NCI-H128 (cell line): Measurements from ENCODE around the gene TARBP1.
"Not testable (repeated sequence)": the region's sequence is repeated elsewhere in the genome, so short reads cannot be mapped to it uniquely, and the experiment has no call there.

ENCODE experiments used
- DNase-seq: peaks from one replicate; lab custom pipeline; 2025; ENCODE audit not compliant: unreplicated experiment; lab: John Stamatoyannopoulos, UW

Gene TARBP1

DNA sequence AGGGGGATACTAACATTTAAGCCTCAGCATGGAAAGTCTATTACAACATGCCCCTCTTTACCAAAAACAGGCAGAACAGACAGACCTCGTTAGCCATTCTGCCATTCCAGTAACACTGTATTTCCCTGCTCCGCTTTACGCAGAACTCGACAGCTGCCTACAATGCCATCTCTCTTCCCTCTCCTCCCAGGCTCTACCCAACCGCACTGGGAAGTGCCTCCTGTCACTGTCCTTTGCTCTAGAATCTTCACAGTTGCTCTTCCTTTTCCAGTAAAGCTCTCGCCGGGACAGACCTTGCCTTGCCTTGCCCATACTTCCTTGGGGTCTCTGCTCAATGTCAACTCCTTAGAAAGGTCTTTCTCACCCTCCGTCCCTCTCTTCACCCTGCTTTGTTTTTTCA is 82.9 kb downstream of the TARBP1 start:
- no peak for DNase-seq

DNA sequence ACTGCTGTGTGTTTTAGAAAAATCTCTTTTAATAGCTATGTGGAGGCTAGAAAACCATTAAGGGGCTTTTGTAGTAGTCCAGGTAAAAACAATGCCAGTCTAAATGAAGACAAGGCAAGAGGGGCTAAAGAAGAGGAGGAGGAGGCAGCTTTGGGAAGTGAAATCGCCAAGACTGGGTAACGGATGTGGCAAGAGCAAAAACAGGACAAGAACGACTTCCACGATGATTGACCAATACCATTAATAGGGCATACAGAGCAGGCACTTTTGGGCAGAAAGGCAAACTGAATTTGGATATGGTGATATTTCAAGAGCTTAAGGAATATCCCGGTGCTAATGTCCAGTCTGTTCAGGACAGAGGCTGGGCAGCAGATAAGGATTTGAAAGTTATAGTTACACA is 83.7 kb downstream of the TARBP1 start:
- no peak for DNase-seq

DNA sequence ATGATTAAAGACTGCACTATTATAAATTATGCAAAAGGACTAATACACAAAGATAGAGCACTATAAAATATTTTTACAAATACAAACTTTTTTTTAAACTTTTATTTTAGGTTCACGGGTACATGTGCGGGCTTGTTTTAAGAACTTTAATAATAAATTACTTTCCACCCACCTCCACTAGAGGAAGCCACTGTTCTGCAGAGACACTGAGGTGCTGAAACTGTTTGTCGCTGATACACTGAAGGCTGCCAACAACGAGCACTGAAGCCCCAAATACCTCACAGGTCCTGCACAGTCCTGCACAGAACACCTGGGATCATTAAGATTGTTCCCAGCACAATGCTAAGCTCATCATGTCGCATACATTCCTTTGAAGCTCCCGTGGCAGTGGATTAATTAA is 85.8 kb downstream of the TARBP1 start:
- DNase-seq, result no peak

DNA sequence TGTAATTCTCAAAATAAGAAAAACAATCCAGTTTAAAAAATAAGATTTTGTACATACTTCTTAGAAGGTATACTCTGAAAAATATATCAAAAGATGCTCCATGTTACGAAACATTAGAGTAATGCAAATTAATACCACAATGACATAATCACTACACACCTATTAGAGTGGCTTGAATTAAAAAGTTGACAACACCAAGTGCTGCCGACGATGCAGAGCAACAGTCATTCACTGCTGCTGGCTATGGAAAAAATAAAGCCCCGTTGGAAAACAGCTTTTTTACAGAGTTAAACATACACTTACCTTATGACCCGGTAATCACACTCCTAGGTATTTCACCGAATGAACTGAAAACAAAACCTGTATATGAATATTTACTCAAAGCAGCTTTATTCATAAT is 90.9 kb downstream of the TARBP1 start:
- DNase-seq, result no peak

DNA sequence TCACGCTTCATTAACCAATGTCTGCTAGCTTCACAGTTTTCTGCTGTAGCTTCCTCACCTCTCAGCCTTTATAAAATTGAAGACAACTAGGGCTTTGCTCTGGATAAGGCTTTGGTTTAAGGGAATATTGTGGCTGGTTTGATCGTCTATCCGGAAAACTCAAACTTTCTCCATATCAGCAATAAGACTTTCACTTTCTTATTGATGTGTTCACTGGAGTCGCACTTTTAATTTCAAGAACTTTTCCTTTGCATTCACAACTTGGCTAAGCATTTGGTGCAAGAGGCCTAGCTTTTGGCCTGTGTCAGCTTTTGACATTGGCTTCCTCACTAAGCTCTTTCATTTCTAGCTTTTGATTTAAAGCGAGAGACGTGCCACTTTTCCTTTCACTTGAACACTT is 92.9 kb downstream of the TARBP1 start:
- DNase-seq, result no peak

DNA sequence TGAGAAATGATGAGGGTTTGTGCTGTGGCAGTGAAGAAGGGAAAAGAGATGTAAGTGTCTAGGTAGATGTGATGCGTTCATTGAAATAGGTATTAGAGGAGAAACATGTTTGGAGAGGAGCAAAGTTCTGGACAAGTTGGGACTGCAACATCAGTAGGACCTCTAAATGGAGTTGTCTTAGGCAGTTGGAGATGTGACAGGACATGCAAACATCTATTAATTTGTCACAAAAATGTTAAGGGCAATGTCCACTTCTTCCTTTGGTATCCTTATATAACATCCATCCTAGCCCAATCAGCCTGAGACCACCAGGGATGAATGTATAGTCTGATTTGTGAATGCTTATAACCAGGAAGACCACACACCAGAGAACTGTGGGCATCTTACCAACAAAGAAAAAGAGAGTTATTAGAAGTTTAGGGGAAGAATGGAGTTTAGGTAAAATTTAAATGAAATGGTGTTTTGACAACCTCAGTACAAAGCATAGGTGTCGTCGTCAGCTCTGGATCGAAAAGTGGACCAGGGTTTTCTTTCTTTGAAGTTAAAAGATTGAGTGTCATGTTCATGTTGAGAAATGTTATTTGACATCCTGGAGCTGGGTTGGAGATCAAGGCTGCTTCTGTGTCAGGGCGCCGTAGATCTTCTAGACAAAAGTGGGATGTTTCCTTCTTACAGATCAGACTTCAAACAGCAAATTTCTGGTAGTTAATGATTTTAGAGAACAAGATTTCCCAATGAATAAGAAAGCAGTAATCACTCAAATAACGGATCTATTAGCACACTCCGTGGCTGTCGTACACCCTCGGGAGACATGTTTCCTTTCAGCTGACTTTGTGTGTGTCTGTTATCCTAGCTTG is 97.1 kb downstream of the TARBP1 start:
- no peak for DNase-seq

DNA sequence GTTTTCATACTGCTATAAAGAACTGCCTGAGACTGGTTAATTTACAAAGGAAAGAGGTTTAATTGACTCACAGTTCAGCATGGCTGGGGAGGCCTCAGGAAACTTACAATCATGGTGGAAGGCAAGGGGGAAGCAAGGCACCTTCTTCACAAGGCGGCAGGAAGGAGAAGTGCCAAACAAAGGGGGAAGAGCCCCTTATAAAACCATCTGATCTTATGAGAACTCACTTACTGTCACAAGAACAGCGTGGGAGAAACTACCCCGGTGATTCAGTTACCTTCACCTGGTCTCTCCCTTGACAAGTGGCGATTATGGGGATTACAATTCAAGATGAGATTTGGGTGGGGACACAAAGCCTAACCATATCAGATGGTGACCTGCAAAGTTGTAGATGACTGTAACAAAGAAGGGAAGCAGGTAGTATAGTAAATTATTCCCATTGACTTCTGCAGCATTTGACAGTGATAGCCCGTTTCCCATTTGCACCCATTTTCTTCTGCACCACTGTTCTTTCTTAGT is 99.3 kb downstream of the TARBP1 start:
- DNase-seq, result not testable (repeated sequence)

DNA sequence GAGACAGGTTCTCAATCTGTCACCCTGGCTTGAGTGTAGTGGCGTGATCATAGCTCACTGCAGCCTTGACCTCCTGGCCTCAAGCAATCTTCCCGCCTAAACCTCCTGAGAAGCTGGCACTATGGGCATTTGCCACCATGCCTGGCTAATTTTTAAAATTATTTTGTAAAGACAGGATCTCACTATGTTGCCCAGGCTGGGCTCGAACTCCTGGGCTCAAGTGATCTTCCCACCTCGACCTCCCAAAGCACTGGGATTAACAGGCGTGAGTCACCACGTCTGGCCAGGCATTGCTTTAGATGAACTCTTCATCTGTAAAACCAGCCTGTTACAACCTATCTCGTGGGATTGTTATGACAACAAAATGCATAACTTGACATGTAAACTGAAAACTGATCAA is 103.3 kb downstream of the TARBP1 start:
- no peak for DNase-seq

DNA sequence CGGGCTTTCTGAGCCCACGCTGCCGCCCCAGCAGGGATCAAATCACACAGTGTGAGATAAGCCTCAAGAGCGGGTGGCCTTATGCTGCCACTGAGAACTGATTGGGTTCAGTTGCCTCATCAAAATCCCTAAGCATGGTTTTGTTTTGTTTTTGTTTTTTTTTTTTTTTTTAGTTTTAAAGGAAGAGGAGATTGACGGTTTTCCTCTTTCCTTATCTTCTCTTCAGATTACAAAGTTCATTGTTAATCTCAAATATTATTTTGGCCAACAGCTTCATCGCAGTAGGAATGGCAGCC is 105.1 kb downstream of the TARBP1 start:
- DNase-seq, result peak; percentile 59

DNA sequence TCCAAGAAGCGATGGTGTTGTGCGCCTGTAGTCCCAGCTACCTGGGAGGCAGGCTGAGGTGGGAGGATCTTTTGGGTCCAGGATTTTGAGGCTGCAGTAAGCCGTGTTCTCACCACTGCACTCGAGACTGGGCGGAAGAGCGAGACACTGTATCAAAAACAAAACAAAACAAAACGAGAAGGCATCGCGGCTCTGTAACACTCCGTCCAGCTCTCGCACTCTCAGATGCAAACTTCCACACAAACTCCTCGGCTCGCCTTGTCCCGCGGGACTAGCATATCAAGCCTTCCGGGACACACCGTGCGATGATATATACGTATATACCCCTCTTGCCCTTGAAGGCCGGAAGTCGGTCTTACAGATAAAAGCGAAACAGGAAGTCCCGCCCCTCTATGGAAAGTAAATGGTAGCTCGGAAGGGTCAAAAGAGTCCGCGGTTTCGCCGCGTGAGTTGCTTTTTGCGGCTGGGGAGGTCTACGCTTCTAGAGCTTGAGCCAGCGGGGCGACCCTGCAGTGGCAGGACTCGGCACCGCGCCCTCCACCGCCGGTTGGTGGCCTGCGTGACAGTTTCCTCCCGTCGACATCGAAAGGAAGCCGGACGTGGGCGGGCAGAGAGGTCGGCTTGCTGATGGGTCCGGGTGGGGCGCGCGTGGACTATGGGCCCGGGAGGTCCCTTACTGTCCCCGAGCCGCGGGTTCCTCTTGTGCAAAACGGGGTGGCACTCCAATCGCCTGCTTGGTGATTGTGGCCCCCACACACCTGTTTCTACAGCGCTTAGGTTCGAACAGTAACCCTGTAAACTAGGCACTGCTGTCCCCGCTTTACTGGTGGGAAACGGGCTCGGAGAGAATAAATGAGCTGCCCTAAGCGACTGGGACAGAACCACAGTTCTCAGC is 105.7 kb downstream of the TARBP1 start, which contains the start of gene COA6:
Gene COA6 (plus strand): TSS at position 393 of the 895 bp plus-strand sequence. CDS start 11 bp downstream, at position 404.
- DNase-seq, result peak; percentile 93

DNA sequence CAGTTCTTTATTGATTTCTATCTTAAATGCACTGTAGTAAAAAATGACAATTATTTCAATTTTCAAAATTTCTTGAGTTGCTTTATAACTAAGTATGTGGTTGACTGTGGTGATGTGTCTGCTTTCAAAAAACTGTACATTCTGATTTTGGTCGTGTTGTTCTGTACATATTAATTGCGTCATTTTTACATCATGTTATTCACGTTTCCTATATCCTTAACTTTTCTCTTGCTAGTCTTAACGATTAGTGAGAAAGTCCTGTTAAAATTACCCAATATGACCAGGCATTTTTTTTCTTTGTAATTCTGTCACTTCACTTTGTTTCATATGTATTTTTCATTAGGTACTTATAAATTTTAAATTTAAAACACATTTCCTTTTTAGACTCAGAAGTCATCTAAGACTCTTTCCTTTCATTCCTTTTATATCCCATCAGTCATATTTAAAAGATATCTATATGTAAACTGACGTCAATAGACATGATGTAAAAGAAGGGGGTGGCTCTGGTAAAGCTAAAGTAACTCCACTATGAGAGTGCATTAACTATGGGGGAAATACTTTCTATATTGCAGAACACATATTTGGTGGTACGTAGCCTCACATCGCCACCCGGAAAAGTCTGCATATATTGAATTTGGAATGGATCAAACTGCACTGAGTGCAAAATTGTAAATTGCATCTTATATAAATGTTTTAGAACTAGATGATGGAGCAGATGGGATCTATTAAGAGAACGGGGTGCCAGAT is 106.8 kb downstream of the TARBP1 start:
- no peak for DNase-seq

DNA sequence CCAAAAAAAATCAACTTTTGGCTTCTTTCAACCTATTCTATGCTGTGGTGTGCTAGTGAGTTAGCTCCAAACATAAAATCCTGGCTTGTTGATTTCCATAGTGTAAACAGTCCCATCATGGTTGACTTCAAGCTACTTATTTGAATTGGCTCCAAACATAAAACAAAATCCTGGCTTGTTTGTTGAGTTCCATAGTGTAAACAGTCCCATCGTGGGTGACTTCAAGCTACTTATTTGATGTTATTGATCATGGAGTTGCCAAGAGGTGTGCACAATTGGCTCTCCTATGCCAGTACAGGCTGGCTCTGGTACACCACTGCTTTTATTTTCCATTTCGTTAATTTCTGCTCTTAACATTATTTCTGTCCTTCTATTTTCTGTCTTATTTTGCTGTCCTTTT is 107.6 kb downstream of the TARBP1 start:
- DNase-seq, result no peak

DNA sequence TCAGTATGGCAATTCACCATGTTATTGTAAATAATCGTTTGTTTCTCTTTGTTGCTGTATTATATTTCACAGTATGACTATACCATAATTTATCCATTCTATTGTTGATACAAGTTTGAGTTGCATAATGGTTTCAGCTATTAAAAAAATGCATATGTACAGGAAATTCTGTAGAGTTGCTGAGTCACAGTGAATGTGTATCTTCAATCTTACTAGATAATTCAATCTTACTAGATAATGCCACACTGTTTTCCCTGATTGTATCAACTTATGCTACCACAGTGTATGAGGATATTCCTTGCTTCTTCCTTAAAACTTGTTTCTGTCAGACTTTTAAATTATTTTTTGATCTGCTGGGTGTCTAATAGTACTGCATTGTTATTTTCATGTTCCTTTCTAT is 109.2 kb downstream of the TARBP1 start:
- DNase-seq, result no peak

DNA sequence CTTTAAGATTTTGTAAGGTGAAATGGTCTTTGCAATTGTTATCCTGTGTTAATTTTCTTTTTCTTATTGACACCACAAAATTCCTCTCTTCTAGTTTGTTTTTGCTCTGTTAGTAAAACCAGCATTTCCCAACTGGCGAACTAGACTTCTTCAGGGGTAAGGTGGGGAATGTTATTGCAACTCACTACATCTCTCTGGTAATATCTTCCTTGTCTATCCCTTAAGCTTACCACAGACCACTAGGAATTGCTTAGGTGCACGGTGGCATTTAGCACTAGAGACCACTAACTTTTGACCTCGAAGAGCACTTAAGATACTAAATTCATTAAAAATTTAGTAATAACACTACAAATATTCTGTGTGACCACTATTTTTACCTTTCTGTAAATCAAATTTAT is 109.9 kb downstream of the TARBP1 start:
- DNase-seq, result no peak

DNA sequence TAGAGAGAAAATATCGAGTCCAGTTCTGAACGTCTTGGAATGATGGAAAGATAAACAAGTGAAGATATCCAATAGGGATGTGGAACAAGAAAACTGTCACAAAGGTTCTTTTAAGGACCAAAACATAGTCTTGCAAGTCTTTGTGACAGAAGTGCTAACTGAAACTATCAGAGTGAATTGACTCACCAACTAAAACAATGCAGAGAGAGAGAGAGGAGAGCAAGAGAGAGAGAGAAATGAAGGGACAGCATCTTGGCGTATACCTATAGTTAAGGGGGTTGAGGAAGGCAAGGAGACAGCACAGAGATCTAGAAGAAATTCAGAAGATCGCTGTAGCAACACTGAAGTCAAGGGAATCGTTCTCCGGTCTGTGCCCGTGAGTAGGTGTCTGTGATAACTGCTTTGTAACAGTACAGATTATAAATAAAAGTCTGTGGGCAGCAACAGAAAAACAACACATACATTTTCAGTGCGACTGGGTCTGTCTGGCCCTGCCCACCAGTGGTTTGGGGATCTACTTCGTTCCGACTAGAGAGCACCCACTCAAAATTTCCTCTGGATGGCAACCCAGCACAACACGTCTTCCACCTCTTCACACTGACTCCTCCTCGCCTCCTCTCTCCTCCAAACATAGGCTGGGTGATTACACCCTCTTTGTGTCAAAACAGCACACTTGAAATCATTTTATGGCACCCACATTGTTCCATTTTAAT is 110.5 kb downstream of the TARBP1 start:
- no peak for DNase-seq

DNA sequence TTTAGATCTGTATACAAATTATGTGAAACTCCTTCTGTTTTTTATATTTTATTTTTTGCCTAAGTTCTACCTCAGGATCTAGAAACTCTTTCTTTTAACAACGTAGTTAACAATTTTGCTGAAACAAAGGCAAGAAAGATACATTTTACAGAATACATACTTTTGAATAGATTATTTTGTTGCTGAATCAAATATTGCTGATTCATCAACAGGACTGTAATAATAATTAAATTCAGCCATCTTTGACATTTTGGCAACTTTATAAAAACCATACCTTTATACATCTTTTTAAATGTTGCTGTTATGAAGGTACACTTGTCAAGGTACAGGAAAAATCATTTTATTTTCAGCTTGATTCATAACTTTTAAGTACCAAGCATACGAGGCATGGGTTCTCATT is 116.4 kb downstream of the TARBP1 start:
- no peak for DNase-seq

DNA sequence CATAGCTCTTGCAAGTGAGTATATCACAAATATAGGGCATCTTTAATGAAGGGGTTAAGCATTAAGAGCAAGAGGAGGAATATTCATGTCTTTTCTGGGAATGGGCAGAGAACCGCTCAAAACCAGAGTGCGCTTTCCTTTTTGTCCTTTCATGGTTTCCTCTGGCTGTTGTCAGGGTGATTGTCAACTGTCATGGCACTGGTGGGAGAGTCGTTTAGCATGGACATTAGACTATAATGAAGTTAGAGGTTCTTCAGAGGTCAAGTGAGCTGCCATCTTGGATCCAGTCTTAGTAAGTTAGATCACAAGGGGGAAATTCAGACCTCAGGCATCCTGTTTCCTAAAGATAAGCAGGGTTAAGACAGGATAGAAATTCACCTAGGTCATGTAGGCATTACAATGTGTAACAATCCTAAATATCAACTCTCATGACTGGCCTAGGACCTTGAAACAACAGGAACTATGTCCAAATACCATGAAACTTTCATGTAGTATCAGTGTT is 117.8 kb downstream of the TARBP1 start:
- DNase-seq, result no peak

DNA sequence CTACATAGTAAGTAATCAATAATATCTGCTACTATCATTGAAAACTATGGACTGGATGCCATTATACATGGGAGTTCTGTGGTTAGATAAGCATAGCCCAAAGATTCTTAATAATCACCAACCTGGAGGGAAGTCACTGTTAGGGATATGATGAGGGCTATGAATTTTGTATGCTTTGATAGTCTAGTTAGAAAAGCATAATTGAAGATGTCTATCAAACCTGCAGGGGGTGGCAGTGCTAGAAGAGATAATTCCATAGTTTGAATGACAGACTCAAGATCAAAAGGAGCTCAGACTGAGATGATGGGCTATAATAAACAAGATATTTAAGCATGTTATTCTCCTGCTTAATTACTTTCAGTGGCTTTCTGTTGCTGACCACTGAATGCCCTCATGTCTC is 121.1 kb downstream of the TARBP1 start:
- no peak for DNase-seq

DNA sequence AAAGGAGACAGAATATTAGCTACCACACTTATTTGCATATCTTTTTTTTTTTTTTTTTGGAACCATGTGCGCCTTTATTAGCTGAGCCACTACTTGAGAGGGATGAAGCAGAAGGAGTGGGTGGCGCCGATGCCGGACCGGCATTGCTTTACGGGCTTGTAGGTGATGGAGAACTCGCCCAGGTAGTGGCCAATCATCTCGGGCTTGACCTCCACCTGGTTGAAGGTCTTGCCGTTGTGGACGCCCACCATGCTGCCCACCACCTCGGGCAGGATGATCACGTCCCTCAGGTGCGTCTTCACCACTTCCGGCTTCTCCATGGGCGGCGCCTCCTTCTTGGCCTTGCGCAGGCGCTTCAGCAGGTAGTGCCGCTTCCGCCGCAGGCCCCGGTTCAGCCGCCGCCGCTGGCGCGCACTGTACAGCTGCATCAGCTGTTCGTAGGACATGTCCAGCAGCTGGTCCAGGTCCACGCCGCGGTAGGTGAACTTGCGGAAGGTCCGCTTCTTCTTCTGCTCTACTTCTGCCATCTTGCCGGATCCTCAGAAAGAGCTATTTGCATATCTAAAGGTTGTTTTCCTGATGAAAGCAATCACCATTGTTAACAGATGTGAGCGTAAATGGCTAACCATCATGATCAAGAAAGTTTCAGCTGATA is 122.2 kb downstream of the TARBP1 start:
- DNase-seq, result not testable (repeated sequence)
